ENCODE measurements around the gene CFAP43.

DNA sequence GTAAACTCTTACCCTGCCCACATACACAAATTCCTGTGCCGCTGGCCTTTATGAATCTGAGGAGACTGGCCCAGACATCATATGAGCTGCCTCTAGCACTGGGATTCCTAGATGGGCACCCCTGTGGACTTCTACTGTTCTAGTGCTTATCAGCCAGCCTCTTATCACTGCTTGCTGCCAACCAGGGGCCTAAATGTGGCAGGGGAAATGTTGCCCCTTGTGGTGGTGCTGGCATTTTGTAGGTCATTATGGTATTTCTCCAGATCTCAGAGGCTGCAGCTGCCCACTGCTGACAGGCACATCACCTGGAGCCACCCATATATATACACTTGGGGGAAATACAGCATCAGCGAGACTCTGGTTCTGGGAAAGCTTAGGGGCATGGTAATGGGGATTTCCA is 104.8 kb downstream of the CFAP43 start:
- TF ChIP-seq EP300 (IDR thresholded peaks at IDR 0.05; ENCODE audit: low read depth) (no peak), POLR2A (IDR thresholded peaks at IDR 0.05) (no peak)
- TF ChIP-seq, protein P1, sequence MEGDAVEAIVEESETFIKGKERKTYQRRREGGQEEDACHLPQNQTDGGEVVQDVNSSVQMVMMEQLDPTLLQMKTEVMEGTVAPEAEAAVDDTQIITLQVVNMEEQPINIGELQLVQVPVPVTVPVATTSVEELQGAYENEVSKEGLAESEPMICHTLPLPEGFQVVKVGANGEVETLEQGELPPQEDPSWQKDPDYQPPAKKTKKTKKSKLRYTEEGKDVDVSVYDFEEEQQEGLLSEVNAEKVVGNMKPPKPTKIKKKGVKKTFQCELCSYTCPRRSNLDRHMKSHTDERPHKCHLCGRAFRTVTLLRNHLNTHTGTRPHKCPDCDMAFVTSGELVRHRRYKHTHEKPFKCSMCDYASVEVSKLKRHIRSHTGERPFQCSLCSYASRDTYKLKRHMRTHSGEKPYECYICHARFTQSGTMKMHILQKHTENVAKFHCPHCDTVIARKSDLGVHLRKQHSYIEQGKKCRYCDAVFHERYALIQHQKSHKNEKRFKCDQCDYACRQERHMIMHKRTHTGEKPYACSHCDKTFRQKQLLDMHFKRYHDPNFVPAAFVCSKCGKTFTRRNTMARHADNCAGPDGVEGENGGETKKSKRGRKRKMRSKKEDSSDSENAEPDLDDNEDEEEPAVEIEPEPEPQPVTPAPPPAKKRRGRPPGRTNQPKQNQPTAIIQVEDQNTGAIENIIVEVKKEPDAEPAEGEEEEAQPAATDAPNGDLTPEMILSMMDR (IDR thresholded peaks at IDR 0.05): peak in 1 of 5 experiments; percentile 5

Data from transverse colon (tissue), 3 donors.